ENCODE data around the gene SYNDIG1. TPM values are rescaled to one million over a fixed set of nuclear protein-coding genes. Genes with fewer than 3 reads are reported as not detected.

SYNDIG1 gene
- total and polyA plus RNA-seq, 2 donors (not counting 1 experiment from before 2014, with no cell fraction given) = not detected

DNA sequence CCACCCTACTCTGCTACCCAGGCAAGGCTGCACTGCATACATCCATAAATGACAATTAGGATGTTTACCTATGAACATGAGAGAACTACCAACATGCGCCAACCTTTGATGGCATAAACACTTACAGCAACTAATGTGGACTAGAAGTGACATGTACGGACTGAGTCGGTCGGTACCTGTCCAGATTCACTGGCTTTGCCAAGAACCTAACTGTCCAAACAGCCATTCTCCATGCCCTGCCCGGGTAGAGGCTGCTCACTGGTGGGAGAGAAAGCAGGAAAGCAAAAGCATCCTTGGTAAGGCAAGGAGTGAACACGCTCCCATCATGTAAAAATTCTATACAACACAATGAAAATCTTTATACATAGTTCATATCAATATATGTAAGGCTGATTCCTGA lies 30.0 kb downstream of the SYNDIG1 start:
- intact Hi-C loops (cut with micrococcal nuclease) = no loop called here
- ChIA-PET POLR2A (no interaction called here), CTCF (no interaction called here)
- Mint-ChIP-seq H3K4me3 (no peak overlapping the region), H3K9me3 (ENCODE audit: insufficient read depth) (no peaks in the 10 kb centered on the region), H3K27me3 (peaks cover 3% of the 10 kb centered on the region), H3K4me1 (no peaks in the 10 kb centered on the region), H3K27ac (no peak overlapping the region)
- no peak overlapping the region for H3K4me2 ChIP-seq (replicated peaks; ENCODE audit: low read depth, low read length, poor library complexity, severe bottlenecking)
- H4K20me1 ChIP-seq (ENCODE audit: control insufficient read depth, insufficient read depth, low read length, poor library complexity, severe bottlenecking) = no peaks in the 10 kb centered on the region
- H3K27me3 ChIP-seq (replicated peaks in 1 of 4; ENCODE audit: control extremely low read depth in 1 of 4, control insufficient read depth in 3 of 4, insufficient read depth in 4 of 4, low read length in 3 of 4) = no peaks in the 10 kb centered on the region
- H2AFZ ChIP-seq (ENCODE audit: insufficient read depth, low read depth, low read length, poor library complexity, severe bottlenecking) = no peak overlapping the region
- H3K9ac ChIP-seq (ENCODE audit: low read length) = no peak overlapping the region
- H3K36me3 ChIP-seq (replicated peaks in 1 of 2; ENCODE audit: control extremely low read depth in 1 of 2, control insufficient read depth in 1 of 2, extremely low read depth in 1 of 2, insufficient read depth in 2 of 2, low read length in 1 of 2) = no peaks in the 10 kb centered on the region
- WGBS (ENCODE audit: insufficient coverage) = 100% methylated on average over 4 of the region's 6 CpGs
- H3K9me3 ChIP-seq (ENCODE audit: control extremely low read depth in 1 of 3, control insufficient read depth in 2 of 3, insufficient read depth in 1 of 3, low read length in 2 of 3) = no peaks in the 10 kb centered on the region
- ATAC-seq (ENCODE audit: low read depth) (no peak), DNase-seq (no peak)
- H3K4me1 ChIP-seq (ENCODE audit: control insufficient read depth in 2 of 2, insufficient read depth in 2 of 2, low read length in 2 of 2) = no peaks in the 10 kb centered on the region
- TF ChIP-seq EZH2 (IDR thresholded peaks at IDR 0.05; ENCODE audit: borderline replicate concordance, insufficient read depth, low read depth, low read length, poor library complexity, severe bottlenecking) = no peak
- TF ChIP-seq, protein P1, sequence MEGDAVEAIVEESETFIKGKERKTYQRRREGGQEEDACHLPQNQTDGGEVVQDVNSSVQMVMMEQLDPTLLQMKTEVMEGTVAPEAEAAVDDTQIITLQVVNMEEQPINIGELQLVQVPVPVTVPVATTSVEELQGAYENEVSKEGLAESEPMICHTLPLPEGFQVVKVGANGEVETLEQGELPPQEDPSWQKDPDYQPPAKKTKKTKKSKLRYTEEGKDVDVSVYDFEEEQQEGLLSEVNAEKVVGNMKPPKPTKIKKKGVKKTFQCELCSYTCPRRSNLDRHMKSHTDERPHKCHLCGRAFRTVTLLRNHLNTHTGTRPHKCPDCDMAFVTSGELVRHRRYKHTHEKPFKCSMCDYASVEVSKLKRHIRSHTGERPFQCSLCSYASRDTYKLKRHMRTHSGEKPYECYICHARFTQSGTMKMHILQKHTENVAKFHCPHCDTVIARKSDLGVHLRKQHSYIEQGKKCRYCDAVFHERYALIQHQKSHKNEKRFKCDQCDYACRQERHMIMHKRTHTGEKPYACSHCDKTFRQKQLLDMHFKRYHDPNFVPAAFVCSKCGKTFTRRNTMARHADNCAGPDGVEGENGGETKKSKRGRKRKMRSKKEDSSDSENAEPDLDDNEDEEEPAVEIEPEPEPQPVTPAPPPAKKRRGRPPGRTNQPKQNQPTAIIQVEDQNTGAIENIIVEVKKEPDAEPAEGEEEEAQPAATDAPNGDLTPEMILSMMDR (IDR thresholded peaks at IDR 0.05) = no peak
- H3K4me3 ChIP-seq (ENCODE audit: control extremely low read depth in 1 of 5, extremely low read depth in 1 of 5, insufficient read depth in 1 of 5, low read depth in 2 of 5, low read length in 4 of 5) = no peak overlapping the region
- no peaks in the 10 kb centered on the region for H3K79me2 ChIP-seq (ENCODE audit: control insufficient read depth, insufficient read depth, low read length)
- no peak overlapping the region for H3K27ac ChIP-seq (ENCODE audit: low read length in 2 of 2)

DNA sequence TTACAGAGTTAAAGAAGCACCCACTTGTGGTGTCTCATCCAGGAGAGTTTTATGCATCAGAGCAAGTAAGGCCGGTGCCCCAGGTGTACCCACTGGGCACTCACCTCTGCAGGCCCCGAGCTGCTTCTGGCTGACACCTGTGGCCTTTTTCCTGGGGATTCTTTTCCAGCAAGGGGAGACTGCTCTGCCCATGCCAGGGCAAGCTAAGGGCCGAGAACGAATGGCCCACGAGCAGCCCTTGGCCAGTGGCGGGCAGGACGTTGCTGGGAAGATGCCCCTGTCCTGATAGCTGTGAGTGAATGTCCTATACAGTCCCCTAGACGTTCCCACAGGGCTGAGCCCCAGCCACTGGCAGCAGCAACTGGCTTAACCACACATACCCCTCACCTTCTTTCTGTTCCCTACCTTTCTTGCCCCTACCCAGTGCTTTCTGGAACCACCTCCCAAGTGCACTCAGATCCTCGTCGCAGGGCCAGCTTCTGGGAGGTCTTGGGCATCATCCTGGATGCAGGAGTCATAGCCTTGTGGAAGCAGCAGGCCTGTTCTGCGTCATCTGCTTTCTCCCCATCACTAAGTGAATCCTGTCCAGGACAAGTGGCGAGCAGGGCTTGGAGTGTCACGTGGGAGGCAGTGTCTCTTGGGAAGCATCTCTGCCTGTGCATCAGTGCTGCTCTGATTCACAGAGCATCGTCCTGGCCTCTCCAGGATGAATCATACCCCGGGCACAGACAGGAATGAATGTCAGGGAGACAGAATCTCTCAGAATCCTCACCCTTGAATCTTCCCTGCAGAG lies 32.5 kb downstream of the SYNDIG1 start:
- POLR2A ChIA-PET = no interaction called here
- no peaks in the 10 kb centered on the region for H3K36me3 ChIP-seq (replicated peaks in 1 of 2; ENCODE audit: control extremely low read depth in 1 of 2, control insufficient read depth in 1 of 2, extremely low read depth in 1 of 2, insufficient read depth in 2 of 2, low read length in 1 of 2)
- H3K9me3 Mint-ChIP-seq (ENCODE audit: insufficient read depth) = no peaks in the 10 kb centered on the region

More for the DNA sequence above, 32.5 kb downstream of the SYNDIG1 start:
- Mint-ChIP-seq H3K27ac (no peak overlapping the region), H3K27me3 (peaks cover 11% of the 10 kb centered on the region), H3K4me3 (no peak overlapping the region), H3K4me1 (no peaks in the 10 kb centered on the region)
- ATAC-seq (ENCODE audit: low read depth) = no peak
- H3K79me2 ChIP-seq (ENCODE audit: control insufficient read depth, insufficient read depth, low read length) = no peaks in the 10 kb centered on the region
- no peak for DNase-seq
- H3K27ac ChIP-seq (ENCODE audit: low read length in 2 of 2) = no peak overlapping the region
- TF ChIP-seq, protein P1 (IDR thresholded peaks at IDR 0.05) = no peak
- no peak for TF ChIP-seq EZH2 (IDR thresholded peaks at IDR 0.05; ENCODE audit: borderline replicate concordance, insufficient read depth, low read depth, low read length, poor library complexity, severe bottlenecking)
- no peaks in the 10 kb centered on the region for H3K4me1 ChIP-seq (ENCODE audit: control insufficient read depth in 2 of 2, insufficient read depth in 2 of 2, low read length in 2 of 2)
- no peaks in the 10 kb centered on the region for H4K20me1 ChIP-seq (ENCODE audit: control insufficient read depth, insufficient read depth, low read length, poor library complexity, severe bottlenecking)
- no peaks in the 10 kb centered on the region for H3K9me3 ChIP-seq (ENCODE audit: control extremely low read depth in 1 of 3, control insufficient read depth in 2 of 3, insufficient read depth in 1 of 3, low read length in 2 of 3)
- CTCF ChIA-PET = no interaction called here
- 75% methylated on average over 15 of the region's 15 CpGs for WGBS (ENCODE audit: insufficient coverage)
- no peak overlapping the region for H3K4me2 ChIP-seq (replicated peaks; ENCODE audit: low read depth, low read length, poor library complexity, severe bottlenecking)
- intact Hi-C loops (cut with micrococcal nuclease) = no loop called here
- no peaks in the 10 kb centered on the region for H3K27me3 ChIP-seq (replicated peaks in 1 of 4; ENCODE audit: control extremely low read depth in 1 of 4, control insufficient read depth in 3 of 4, insufficient read depth in 4 of 4, low read length in 3 of 4)
- no peak overlapping the region for H3K4me3 ChIP-seq (ENCODE audit: control extremely low read depth in 1 of 5, extremely low read depth in 1 of 5, insufficient read depth in 1 of 5, low read depth in 2 of 5, low read length in 4 of 5)
- H2AFZ ChIP-seq (ENCODE audit: insufficient read depth, low read depth, low read length, poor library complexity, severe bottlenecking) = no peak overlapping the region
- H3K9ac ChIP-seq (ENCODE audit: low read length) = no peak overlapping the region
